Activated naive CD8-positive, alpha-beta T cell (primary cell): ENCODE measurements around the gene L3MBTL1.

Experiments
- H3K27ac Mint-ChIP-seq: one replicate; pipeline ENCODE4 v1.8.0; 2021; ENCODE audit warnings: mixed read lengths
- H3K27me3 Mint-ChIP-seq: one replicate; pipeline ENCODE4 v1.8.0; 2021; ENCODE audit warnings: mixed read lengths
- H3K36me3 Mint-ChIP-seq: one replicate; pipeline ENCODE4 v1.8.0; 2021; ENCODE audit warnings: mixed read lengths
- H3K4me1 Mint-ChIP-seq: one replicate; pipeline ENCODE4 v1.8.0; 2021; ENCODE audit warnings: low read depth, mixed read lengths
- H3K4me3 Mint-ChIP-seq: one replicate; pipeline ENCODE4 v1.8.0; 2021; ENCODE audit warnings: mild to moderate bottlenecking, mixed read lengths
- H3K9me3 Mint-ChIP-seq: one replicate; pipeline ENCODE4 v1.8.0; 2021; ENCODE audit warnings: low read depth, mixed read lengths

The L3MBTL1 gene

GRCh38 chr20:43507150-43508080 is at the start of gene L3MBTL1:
TSS of gene L3MBTL1 (plus strand) at chr20:43507697. CDS start at chr20:43513504, 5,807 bp downstream.
- Mint-ChIP-seq H3K4me1 (peaks cover 6% of the 10 kb centered on the region), H3K27ac (no peak within 1 kb of the TSS), H3K4me3 (peak within 1 kb of the TSS; percentile 77), H3K9me3 (no peaks in the 10 kb centered on the region), H3K36me3 (no peaks in the 10 kb centered on the region), H3K27me3 (peaks cover 23% of the 10 kb centered on the region)

- H3K27ac Mint-ChIP-seq = peak overlapping the region; percentile 78
- H3K27me3 Mint-ChIP-seq = peaks cover 2% of the 10 kb centered on the region
- H3K9me3 Mint-ChIP-seq = no peaks in the 10 kb centered on the region
- peaks cover 12% of the 10 kb centered on the region for H3K36me3 Mint-ChIP-seq
- peaks cover 50% of the 10 kb centered on the region for H3K4me1 Mint-ChIP-seq
- H3K4me3 Mint-ChIP-seq = peak overlapping the region; percentile 95
Measured at GRCh38 chr20:43458422-43458924, 49.0 kb upstream of the L3MBTL1 start.

- H3K4me3 Mint-ChIP-seq = peak overlapping the region; percentile 95
- peaks cover under 1% of the 10 kb centered on the region for H3K27me3 Mint-ChIP-seq
- H3K27ac Mint-ChIP-seq = peak overlapping the region; percentile 78
- peaks cover 18% of the 10 kb centered on the region for H3K36me3 Mint-ChIP-seq
- H3K9me3 Mint-ChIP-seq = no peaks in the 10 kb centered on the region
- H3K4me1 Mint-ChIP-seq = peaks cover 57% of the 10 kb centered on the region
Measured at GRCh38 chr20:43459022-43459942, 48.2 kb upstream of the L3MBTL1 start.

GRCh38 chr20:43460172-43460829 is 47.2 kb upstream of the L3MBTL1 start:
- Mint-ChIP-seq H3K4me3 (peak overlapping the region; percentile 95), H3K9me3 (no peaks in the 10 kb centered on the region), H3K27ac (peak overlapping the region; percentile 78), H3K36me3 (peaks cover 18% of the 10 kb centered on the region), H3K4me1 (peaks cover 57% of the 10 kb centered on the region), H3K27me3 (no peaks in the 10 kb centered on the region)

- H3K4me1 Mint-ChIP-seq = peaks cover 60% of the 10 kb centered on the region
- H3K27ac Mint-ChIP-seq = peak overlapping the region; percentile 78
- peaks cover 18% of the 10 kb centered on the region for H3K36me3 Mint-ChIP-seq
- H3K4me3 Mint-ChIP-seq = peak overlapping the region; percentile 95
- no peaks in the 10 kb centered on the region for H3K27me3 Mint-ChIP-seq
- no peaks in the 10 kb centered on the region for H3K9me3 Mint-ChIP-seq
Measured at GRCh38 chr20:43460830-43461200, 46.7 kb upstream of the L3MBTL1 start.

- Mint-ChIP-seq H3K36me3 (peaks cover 18% of the 10 kb centered on the region), H3K4me1 (peaks cover 58% of the 10 kb centered on the region), H3K27ac (peak overlapping the region; percentile 30), H3K27me3 (no peaks in the 10 kb centered on the region), H3K4me3 (peak overlapping the region; percentile 39), H3K9me3 (no peaks in the 10 kb centered on the region)
Measured at GRCh38 chr20:43461894-43462659, 45.4 kb upstream of the L3MBTL1 start.

GRCh38 chr20:43462660-43463526 is 44.6 kb upstream of the L3MBTL1 start:
- Mint-ChIP-seq H3K9me3 (no peaks in the 10 kb centered on the region), H3K27me3 (no peaks in the 10 kb centered on the region), H3K4me3 (peak overlapping the region; percentile 17), H3K27ac (peak overlapping the region; percentile 30), H3K4me1 (peaks cover 58% of the 10 kb centered on the region), H3K36me3 (peaks cover 18% of the 10 kb centered on the region)

GRCh38 chr20:43463527-43464218 is 43.8 kb upstream of the L3MBTL1 start:
- peaks cover 18% of the 10 kb centered on the region for H3K36me3 Mint-ChIP-seq
- no peaks in the 10 kb centered on the region for H3K27me3 Mint-ChIP-seq
- no peak overlapping the region for H3K4me3 Mint-ChIP-seq
- H3K9me3 Mint-ChIP-seq = no peaks in the 10 kb centered on the region
- peaks cover 58% of the 10 kb centered on the region for H3K4me1 Mint-ChIP-seq
- H3K27ac Mint-ChIP-seq = peak overlapping the region; percentile 8

GRCh38 chr20:43464219-43464790 is 43.2 kb upstream of the L3MBTL1 start:
- Mint-ChIP-seq H3K9me3 (no peaks in the 10 kb centered on the region), H3K27ac (no peak overlapping the region), H3K4me1 (peaks cover 56% of the 10 kb centered on the region), H3K36me3 (peaks cover 18% of the 10 kb centered on the region), H3K4me3 (no peak overlapping the region), H3K27me3 (no peaks in the 10 kb centered on the region)

GRCh38 chr20:43465625-43465943 is 41.9 kb upstream of the L3MBTL1 start:
- no peak overlapping the region for H3K4me3 Mint-ChIP-seq
- peaks cover 43% of the 10 kb centered on the region for H3K4me1 Mint-ChIP-seq
- no peaks in the 10 kb centered on the region for H3K27me3 Mint-ChIP-seq
- no peak overlapping the region for H3K27ac Mint-ChIP-seq
- no peaks in the 10 kb centered on the region for H3K9me3 Mint-ChIP-seq
- H3K36me3 Mint-ChIP-seq = peaks cover 8% of the 10 kb centered on the region

- Mint-ChIP-seq H3K36me3 (peaks cover 7% of the 10 kb centered on the region), H3K27ac (no peak overlapping the region), H3K9me3 (no peaks in the 10 kb centered on the region), H3K27me3 (no peaks in the 10 kb centered on the region), H3K4me1 (peaks cover 27% of the 10 kb centered on the region), H3K4me3 (no peak overlapping the region)
Measured at GRCh38 chr20:43467589-43467988, 39.9 kb upstream of the L3MBTL1 start.

- H3K4me1 Mint-ChIP-seq = peaks cover 9% of the 10 kb centered on the region
- H3K27ac Mint-ChIP-seq = no peak overlapping the region
- H3K9me3 Mint-ChIP-seq = no peaks in the 10 kb centered on the region
Measured at GRCh38 chr20:43472671-43473380, 34.7 kb upstream of the L3MBTL1 start.

More at GRCh38 chr20:43472671-43473380, 34.7 kb upstream of the L3MBTL1 start:
- no peaks in the 10 kb centered on the region for H3K27me3 Mint-ChIP-seq
- no peaks in the 10 kb centered on the region for H3K36me3 Mint-ChIP-seq
- no peak overlapping the region for H3K4me3 Mint-ChIP-seq
